IPS-20b (cell line): ENCODE data around the gene ZNF438.

Source experiments
- H3K27ac ChIP-seq: one replicate; pipeline ENCODE4 v1.5.1; 2013; ENCODE audit warnings: low read length
- H3K27me3 ChIP-seq: 2 replicates; pipeline ENCODE4 v1.6.1; 2013; ENCODE audit warnings: mild to moderate bottlenecking, low read length, inconsistent platforms; ENCODE audit not compliant: insufficient read depth
- H3K36me3 ChIP-seq: 2 replicates; pipeline ENCODE4 v1.6.1; 2013; ENCODE audit warnings: low read depth, mild to moderate bottlenecking, inconsistent platforms, low read length, moderate library complexity; ENCODE audit not compliant: insufficient read depth
- H3K4me1 ChIP-seq: 2 replicates; pipeline ENCODE4 v1.6.1; 2013; ENCODE audit warnings: mild to moderate bottlenecking, control low read depth, inconsistent platforms, low read length, moderate library complexity; ENCODE audit not compliant: insufficient read depth
- H3K4me3 ChIP-seq: 2 replicates; pipeline ENCODE4 v1.5.1; 2013; ENCODE audit warnings: mild to moderate bottlenecking, low read length, inconsistent platforms
- H3K9ac ChIP-seq: 2 replicates; pipeline ENCODE4 v1.6.1; 2013; ENCODE audit warnings: low read depth, mild to moderate bottlenecking, inconsistent platforms, low read length, moderate library complexity
- H3K9me3 ChIP-seq: 2 replicates; pipeline ENCODE4 v1.6.1; 2013; ENCODE audit warnings: mild to moderate bottlenecking, low read depth, low read length, inconsistent platforms; ENCODE audit not compliant: insufficient read depth

The ZNF438 gene

GRCh38 chr10:31010062-31010461, 21.6 kb downstream of the ZNF438 start:
- Histone ChIP-seq H3K9me3 (no peaks in the 10 kb centered on the region), H3K36me3 (no peaks in the 10 kb centered on the region), H3K4me1 (no peaks in the 10 kb centered on the region), H3K27me3 (no peaks in the 10 kb centered on the region), H3K27ac (no peak overlapping the region), H3K9ac (no peak overlapping the region), H3K4me3 (no peak overlapping the region)

GRCh38 chr10:31005895-31006294, 25.8 kb downstream of the ZNF438 start:
- H3K9me3 ChIP-seq, result no peaks in the 10 kb centered on the region
- H3K27me3 ChIP-seq, result no peaks in the 10 kb centered on the region
- no peaks in the 10 kb centered on the region for H3K4me1 ChIP-seq
- H3K27ac ChIP-seq, result no peak overlapping the region
- H3K36me3 ChIP-seq, result no peaks in the 10 kb centered on the region
- no peak overlapping the region for H3K9ac ChIP-seq
- H3K4me3 ChIP-seq, result no peak overlapping the region

- Histone ChIP-seq H3K36me3 (no peaks in the 10 kb centered on the region), H3K9me3 (no peaks in the 10 kb centered on the region), H3K27me3 (no peaks in the 10 kb centered on the region), H3K9ac (no peak overlapping the region), H3K4me1 (no peaks in the 10 kb centered on the region), H3K27ac (no peak overlapping the region), H3K4me3 (no peak overlapping the region)
Measured at GRCh38 chr10:31004611-31005193, 27.0 kb downstream of the ZNF438 start.

- H3K36me3 ChIP-seq, result no peaks in the 10 kb centered on the region
- no peak overlapping the region for H3K27ac ChIP-seq
- no peak overlapping the region for H3K9ac ChIP-seq
- H3K4me3 ChIP-seq, result no peak overlapping the region
- H3K9me3 ChIP-seq, result no peaks in the 10 kb centered on the region
- H3K27me3 ChIP-seq, result no peaks in the 10 kb centered on the region
- no peaks in the 10 kb centered on the region for H3K4me1 ChIP-seq
Measured at GRCh38 chr10:31001740-31002139, 29.9 kb downstream of the ZNF438 start.

GRCh38 chr10:31000867-31001266, 30.8 kb downstream of the ZNF438 start:
- H3K9me3 ChIP-seq, result peaks cover under 1% of the 10 kb centered on the region; the same call in 1 of the 2 replicates
- no peaks in the 10 kb centered on the region for H3K36me3 ChIP-seq
- H3K27ac ChIP-seq, result no peak overlapping the region
- no peaks in the 10 kb centered on the region for H3K27me3 ChIP-seq
- no peaks in the 10 kb centered on the region for H3K4me1 ChIP-seq
- no peak overlapping the region for H3K4me3 ChIP-seq
- no peak overlapping the region for H3K9ac ChIP-seq

- Histone ChIP-seq H3K27me3 (no peaks in the 10 kb centered on the region), H3K36me3 (no peaks in the 10 kb centered on the region), H3K9me3 (peaks cover 7% of the 10 kb centered on the region; the same call in 1 of the 2 replicates), H3K27ac (no peak overlapping the region), H3K4me1 (no peaks in the 10 kb centered on the region), H3K9ac (no peak overlapping the region), H3K4me3 (no peak overlapping the region)
Measured at GRCh38 chr10:31000071-31000782, 31.4 kb downstream of the ZNF438 start.

GRCh38 chr10:30999070-30999712, 32.5 kb downstream of the ZNF438 start:
- H3K27me3 ChIP-seq, result no peaks in the 10 kb centered on the region
- no peak overlapping the region for H3K27ac ChIP-seq
- H3K4me3 ChIP-seq, result no peak overlapping the region
- H3K9ac ChIP-seq, result no peak overlapping the region
- peaks cover 17% of the 10 kb centered on the region for H3K9me3 ChIP-seq
- H3K36me3 ChIP-seq, result no peaks in the 10 kb centered on the region
- H3K4me1 ChIP-seq, result no peaks in the 10 kb centered on the region

- Histone ChIP-seq H3K27me3 (no peaks in the 10 kb centered on the region), H3K36me3 (no peaks in the 10 kb centered on the region), H3K4me1 (no peaks in the 10 kb centered on the region), H3K4me3 (no peak overlapping the region), H3K9ac (no peak overlapping the region), H3K9me3 (peaks cover 28% of the 10 kb centered on the region), H3K27ac (no peak overlapping the region)
Measured at GRCh38 chr10:30997536-30998235, 34.0 kb downstream of the ZNF438 start.

- no peaks in the 10 kb centered on the region for H3K36me3 ChIP-seq
- no peak overlapping the region for H3K4me3 ChIP-seq
- H3K27me3 ChIP-seq, result no peaks in the 10 kb centered on the region
- H3K27ac ChIP-seq, result no peak overlapping the region
- peaks cover 30% of the 10 kb centered on the region for H3K9me3 ChIP-seq
- H3K9ac ChIP-seq, result no peak overlapping the region
- no peaks in the 10 kb centered on the region for H3K4me1 ChIP-seq
Measured at GRCh38 chr10:30996481-30997005, 35.1 kb downstream of the ZNF438 start.

GRCh38 chr10:30995081-30995770, 36.4 kb downstream of the ZNF438 start:
- H3K36me3 ChIP-seq, result no peaks in the 10 kb centered on the region

GRCh38 chr10:30993155-30993554, 38.5 kb downstream of the ZNF438 start:
- H3K36me3 ChIP-seq, result no peaks in the 10 kb centered on the region
- H3K4me1 ChIP-seq, result no peaks in the 10 kb centered on the region
- peaks cover 30% of the 10 kb centered on the region for H3K9me3 ChIP-seq
- no peaks in the 10 kb centered on the region for H3K27me3 ChIP-seq
- no peak overlapping the region for H3K27ac ChIP-seq
- no peak overlapping the region for H3K9ac ChIP-seq
- no peak overlapping the region for H3K4me3 ChIP-seq

More at GRCh38 chr10:30995081-30995770, 36.4 kb downstream of the ZNF438 start:
- H3K9me3 ChIP-seq, result peaks cover 30% of the 10 kb centered on the region
- no peak overlapping the region for H3K9ac ChIP-seq
- H3K4me3 ChIP-seq, result no peak overlapping the region
- H3K4me1 ChIP-seq, result no peaks in the 10 kb centered on the region
- no peaks in the 10 kb centered on the region for H3K27me3 ChIP-seq
- no peak overlapping the region for H3K27ac ChIP-seq
